BLaER1 (cell line): ENCODE results near the gene TEX28.
"Not testable (repeated sequence)": the region's sequence is repeated elsewhere in the genome, so short reads cannot be mapped to it uniquely, and the experiment has no call there.

Experiments
- H3K27ac ChIP-seq: shearing (Covaris generic); formaldehyde crosslinking; 2 replicates; pipeline ENCODE4 v1.8.1; 2022
- H3K27me3 ChIP-seq: shearing (Covaris generic); formaldehyde crosslinking; 2 replicates; pipeline ENCODE4 v1.8.1; 2022
- H3K36me3 ChIP-seq: shearing (Covaris generic); formaldehyde crosslinking; 2 replicates; pipeline ENCODE4 v1.8.1; 2022
- H3K4me1 ChIP-seq: shearing (Covaris generic); formaldehyde crosslinking; 2 replicates; pipeline ENCODE4 v1.8.1; 2022
- H3K4me2 ChIP-seq: shearing (Covaris generic); formaldehyde crosslinking; 2 replicates; pipeline ENCODE4 v1.8.1; 2022
- H3K4me3 ChIP-seq: shearing (Covaris generic); formaldehyde crosslinking; 2 replicates; pipeline ENCODE4 v1.8.1; 2022
- H3K9ac ChIP-seq: shearing (Covaris generic); formaldehyde crosslinking; 2 replicates; pipeline ENCODE4 v1.8.1; 2022
- H3K9me3 ChIP-seq: shearing (Covaris generic); formaldehyde crosslinking; 2 replicates; pipeline ENCODE4 v1.8.1; 2022
- H4K20me1 ChIP-seq: shearing (Covaris generic); formaldehyde crosslinking; 2 replicates; pipeline ENCODE4 v1.8.1; 2022
- Cebpa-rat ChIP-seq: shearing (Covaris generic); IDR thresholded peaks from 2 replicates; pipeline ENCODE4 v1.8.1; 2022

The TEX28 gene

DNA sequence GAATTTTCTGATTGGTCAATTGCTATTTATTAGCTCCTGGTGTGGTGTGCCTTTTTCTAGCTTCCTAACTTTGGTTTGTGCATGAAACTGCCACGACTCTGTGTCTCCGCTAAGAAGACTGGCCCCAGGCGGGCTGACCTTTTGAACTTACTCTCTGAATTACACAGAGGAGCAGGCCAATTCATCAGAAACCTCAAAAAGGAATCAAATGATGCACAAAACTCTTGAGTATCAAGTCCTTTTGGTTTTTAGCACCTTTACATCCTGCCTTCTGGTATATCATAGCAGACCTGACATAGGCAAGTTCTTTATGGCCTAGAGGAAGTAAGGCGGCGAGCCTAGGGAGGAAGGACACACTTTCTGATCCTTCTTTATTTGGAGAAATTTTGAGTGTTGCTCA lies 18.2 kb upstream of the TEX28 start:
- H3K9me3 ChIP-seq = no peaks in the 10 kb centered on the region
- TF ChIP-seq Cebpa-rat = no peak
- no peak overlapping the region for H3K9ac ChIP-seq
- peaks cover 5% of the 10 kb centered on the region; the same call in 1 of the 2 replicates for H3K4me1 ChIP-seq
- H3K4me2 ChIP-seq = no peak overlapping the region
- no peaks in the 10 kb centered on the region for H3K36me3 ChIP-seq
- peaks cover 88% of the 10 kb centered on the region for H3K27me3 ChIP-seq
- H3K4me3 ChIP-seq = no peak overlapping the region
- H3K27ac ChIP-seq = no peak overlapping the region
- no peaks in the 10 kb centered on the region; the same call in 1 of the 2 replicates for H4K20me1 ChIP-seq

DNA sequence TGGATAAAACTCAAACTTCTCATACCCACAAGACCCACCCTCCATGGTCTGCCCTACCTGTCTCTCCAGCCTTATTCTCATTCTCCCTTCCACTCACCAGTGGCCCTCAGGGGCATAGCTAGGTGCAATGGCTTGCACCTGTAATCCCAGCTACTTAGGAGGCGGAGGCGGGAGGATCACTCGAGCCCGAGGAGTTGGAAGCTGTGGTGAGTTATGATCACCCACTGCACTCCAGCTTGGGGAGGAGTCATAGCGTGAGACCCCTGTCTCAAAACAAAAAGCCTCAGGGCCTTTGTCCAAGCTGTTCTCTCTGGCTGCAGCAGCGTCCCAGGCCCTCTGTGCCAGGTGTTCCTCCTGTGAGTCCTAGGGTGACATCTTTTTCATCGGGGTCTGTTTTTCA lies 17.2 kb upstream of the TEX28 start:
- H3K36me3 ChIP-seq = no peaks in the 10 kb centered on the region
- no peak overlapping the region for H3K4me2 ChIP-seq
- H3K27me3 ChIP-seq = peaks cover 92% of the 10 kb centered on the region
- peaks cover 5% of the 10 kb centered on the region; the same call in 1 of the 2 replicates for H3K4me1 ChIP-seq
- H3K9me3 ChIP-seq = no peaks in the 10 kb centered on the region
- H4K20me1 ChIP-seq = no peaks in the 10 kb centered on the region; the same call in 1 of the 2 replicates
- no peak overlapping the region for H3K9ac ChIP-seq
- H3K4me3 ChIP-seq = no peak overlapping the region
- H3K27ac ChIP-seq = no peak overlapping the region
- no peak for TF ChIP-seq Cebpa-rat

DNA sequence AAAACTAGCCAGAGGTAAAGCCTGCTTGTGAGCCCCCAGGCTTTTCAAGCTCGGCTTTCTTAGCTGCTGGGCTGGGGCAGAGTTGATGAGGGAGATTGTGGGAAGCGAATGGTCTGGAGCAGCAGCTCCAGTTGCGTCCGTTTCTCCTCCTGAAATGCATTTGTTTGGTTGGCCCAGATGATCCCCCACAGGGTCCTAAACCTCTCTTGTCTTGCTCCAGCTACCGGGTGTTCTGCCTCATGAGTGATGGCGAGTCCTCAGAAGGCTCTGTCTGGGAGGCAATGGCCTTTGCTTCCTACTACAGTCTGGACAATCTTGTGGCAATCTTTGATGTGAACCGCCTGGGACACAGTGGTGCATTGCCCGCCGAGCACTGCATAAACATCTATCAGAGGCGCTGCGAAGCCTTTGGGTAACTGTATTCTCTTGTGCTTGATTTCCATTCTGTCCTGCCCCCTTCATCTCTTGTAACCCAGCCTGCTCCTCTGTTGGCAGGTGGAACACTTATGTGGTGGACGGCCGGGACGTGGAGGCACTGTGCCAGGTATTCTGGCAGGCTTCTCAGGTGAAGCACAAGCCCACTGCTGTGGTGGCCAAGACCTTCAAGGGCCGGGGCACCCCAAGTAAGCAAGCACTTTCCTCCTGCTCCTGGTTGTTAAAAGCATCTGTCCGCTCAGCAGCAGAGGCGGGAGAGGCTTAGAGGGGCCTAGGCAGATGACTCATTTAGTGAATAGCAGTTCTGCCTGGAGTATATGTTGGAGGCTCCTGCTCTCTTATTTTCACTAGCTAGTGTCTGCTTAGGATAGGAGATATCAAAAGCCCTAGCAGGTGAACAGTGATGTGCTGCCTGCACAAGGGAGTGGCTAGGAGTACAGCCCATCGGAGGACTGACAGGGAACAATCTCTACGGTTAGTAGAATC lies 16.0 kb upstream of the TEX28 start:
- TF ChIP-seq Cebpa-rat = no peak
- no peaks in the 10 kb centered on the region for H3K9me3 ChIP-seq

DNA sequence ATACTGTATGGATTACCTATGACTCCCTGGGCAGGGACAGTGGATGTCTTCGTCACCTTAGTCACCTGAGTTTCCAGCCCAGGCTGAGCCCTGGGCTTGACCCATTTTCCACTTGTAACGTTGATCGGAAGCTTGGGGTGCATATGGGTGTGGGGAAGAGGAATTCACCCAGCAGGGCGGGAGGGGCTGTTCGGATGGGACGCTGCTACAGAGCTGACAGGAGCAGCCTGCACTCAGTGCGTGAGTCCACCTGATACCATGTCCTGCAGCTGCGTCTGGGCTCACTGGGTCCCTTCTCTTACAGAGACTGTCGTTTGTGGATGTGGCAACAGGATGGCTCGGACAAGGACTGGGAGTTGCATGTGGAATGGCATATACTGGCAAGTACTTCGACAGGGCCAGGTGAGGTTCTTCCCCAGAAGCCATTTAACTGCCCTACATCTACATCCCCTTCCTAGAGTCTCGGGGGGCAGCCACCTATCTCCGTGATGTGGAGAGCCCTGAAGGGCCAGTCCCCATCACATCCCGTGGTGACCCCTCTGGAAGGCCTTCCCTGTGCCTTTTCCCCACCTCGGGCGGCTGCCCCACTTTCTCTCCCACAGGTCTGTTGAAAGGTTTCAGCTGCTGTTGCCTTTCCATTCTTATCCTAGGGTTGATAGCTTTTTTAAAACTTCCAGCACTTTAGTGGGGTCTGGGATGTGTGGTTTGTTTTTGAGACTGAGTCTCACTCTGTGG lies 14.3 kb upstream of the TEX28 start:
- Histone ChIP-seq H3K4me1 (peaks cover 5% of the 10 kb centered on the region; the same call in 1 of the 2 replicates), H3K27me3 (peaks cover 94% of the 10 kb centered on the region), H4K20me1 (no peaks in the 10 kb centered on the region; the same call in 1 of the 2 replicates), H3K27ac (no peak overlapping the region), H3K36me3 (no peaks in the 10 kb centered on the region), H3K9me3 (no peaks in the 10 kb centered on the region), H3K4me2 (no peak overlapping the region), H3K4me3 (no peak overlapping the region), H3K9ac (no peak overlapping the region)
- no peak for TF ChIP-seq Cebpa-rat

More for the DNA sequence above, 16.0 kb upstream of the TEX28 start:
- Histone ChIP-seq H3K36me3 (no peaks in the 10 kb centered on the region), H3K27me3 (peaks cover 93% of the 10 kb centered on the region), H4K20me1 (no peaks in the 10 kb centered on the region; the same call in 1 of the 2 replicates), H3K4me2 (no peak overlapping the region), H3K4me1 (peaks cover 5% of the 10 kb centered on the region; the same call in 1 of the 2 replicates), H3K4me3 (no peak overlapping the region), H3K9ac (no peak overlapping the region), H3K27ac (no peak overlapping the region)

DNA sequence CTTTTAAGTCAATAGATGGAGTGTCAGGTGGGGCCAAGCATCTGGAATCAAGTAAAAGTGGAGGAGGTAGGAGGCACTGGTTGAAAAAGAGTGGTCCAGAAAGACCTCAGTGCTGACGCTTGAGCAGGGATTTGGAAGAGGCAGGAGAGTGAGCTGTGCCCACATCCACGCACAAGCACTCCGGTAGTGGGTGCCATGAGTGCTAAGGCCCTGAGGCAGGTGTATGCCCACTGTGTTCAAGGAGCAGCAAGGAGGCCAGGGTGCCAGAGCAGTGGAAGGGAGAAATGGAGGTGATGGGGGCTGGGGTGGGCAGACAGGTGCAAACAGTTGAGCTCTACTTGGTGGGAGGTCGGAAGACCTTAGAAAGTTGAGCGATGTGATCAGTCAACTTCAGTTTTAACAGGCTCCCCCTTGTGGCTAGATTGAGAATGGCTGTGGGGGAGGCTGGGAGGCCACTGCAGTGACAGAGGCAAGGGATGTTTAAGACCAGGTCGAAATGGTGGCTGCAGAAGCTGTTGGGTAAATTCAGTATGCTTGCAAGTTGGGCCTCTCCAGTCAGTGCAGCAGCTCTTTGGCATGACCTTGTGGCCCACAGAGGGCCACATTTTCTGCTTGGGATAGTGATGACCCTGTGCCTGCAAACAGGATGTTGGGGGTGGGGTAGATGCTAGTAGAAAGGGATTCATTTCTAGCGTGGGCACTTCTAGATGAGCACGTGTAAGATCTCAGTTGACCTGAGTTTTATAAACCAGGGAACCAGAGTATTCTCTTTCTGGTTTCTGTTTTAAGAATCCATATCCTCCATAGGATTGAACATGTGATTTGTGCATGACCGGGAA lies 13.4 kb upstream of the TEX28 start:
- H3K27ac ChIP-seq = no peak overlapping the region
- no peaks in the 10 kb centered on the region; the same call in 1 of the 2 replicates for H4K20me1 ChIP-seq
- no peak for TF ChIP-seq Cebpa-rat
- H3K4me2 ChIP-seq = no peak overlapping the region
- no peak overlapping the region for H3K4me3 ChIP-seq
- H3K36me3 ChIP-seq = no peaks in the 10 kb centered on the region
- H3K4me1 ChIP-seq = peaks cover 5% of the 10 kb centered on the region; the same call in 1 of the 2 replicates
- no peak overlapping the region for H3K9ac ChIP-seq
- H3K27me3 ChIP-seq = peaks cover 91% of the 10 kb centered on the region
- no peaks in the 10 kb centered on the region for H3K9me3 ChIP-seq

DNA sequence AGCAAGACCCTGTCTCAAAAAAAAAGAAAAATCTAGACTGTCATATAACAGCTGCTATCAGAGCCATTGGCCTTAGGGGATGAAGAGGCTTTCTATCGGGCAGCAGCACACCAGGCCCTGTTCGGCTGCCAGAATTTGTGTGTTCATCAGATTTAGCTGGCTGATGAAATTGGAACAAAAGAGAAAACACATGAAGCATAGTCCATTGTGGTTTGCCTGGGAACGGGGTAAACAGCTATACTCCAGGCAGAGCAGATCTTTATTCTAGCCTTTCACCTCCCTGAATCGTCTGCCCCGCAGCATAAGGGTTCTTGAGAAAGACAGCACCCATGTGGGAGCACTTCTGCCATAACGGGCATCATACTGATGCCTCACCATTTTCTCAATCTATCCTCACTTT lies 12.3 kb upstream of the TEX28 start:
- peaks cover 88% of the 10 kb centered on the region for H3K27me3 ChIP-seq
- no peak overlapping the region for H3K4me3 ChIP-seq
- no peak overlapping the region for H3K9ac ChIP-seq
- no peaks in the 10 kb centered on the region for H3K9me3 ChIP-seq
- H4K20me1 ChIP-seq = no peaks in the 10 kb centered on the region; the same call in 1 of the 2 replicates
- peaks cover 5% of the 10 kb centered on the region; the same call in 1 of the 2 replicates for H3K4me1 ChIP-seq
- H3K4me2 ChIP-seq = no peak overlapping the region
- no peaks in the 10 kb centered on the region for H3K36me3 ChIP-seq
- H3K27ac ChIP-seq = no peak overlapping the region
- no peak for TF ChIP-seq Cebpa-rat

DNA sequence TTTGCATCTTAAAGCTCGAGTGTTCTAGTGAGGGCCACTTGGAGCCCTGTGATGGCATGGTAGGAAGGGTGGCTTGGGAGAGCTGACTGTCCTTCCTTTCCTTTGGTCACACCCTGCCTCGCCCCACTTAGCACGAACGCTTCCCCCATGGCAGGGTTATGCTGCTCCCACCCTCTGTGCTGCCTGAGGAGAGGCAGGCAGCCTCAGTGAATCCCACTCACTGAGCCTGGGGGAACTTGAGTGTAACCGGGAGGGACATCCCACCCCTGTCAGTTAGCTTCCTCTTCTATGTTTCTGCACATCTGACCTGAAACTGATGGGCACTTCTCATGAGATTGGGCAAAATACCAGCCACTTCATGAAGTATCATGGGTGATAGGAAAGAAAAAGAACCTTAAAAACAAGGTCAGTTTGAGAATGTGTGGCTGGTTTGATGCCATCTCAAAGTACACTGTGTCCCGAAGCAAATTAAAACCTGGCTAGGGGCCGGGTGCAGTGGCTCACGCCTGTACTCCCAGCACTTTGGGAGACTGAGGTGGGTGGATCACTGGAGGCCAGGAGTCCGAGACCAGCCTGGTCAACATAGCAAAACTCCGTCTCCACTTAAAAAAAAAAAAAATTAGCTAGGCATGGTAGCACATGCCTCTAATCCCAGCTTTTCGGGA lies 10.7 kb upstream of the TEX28 start:
- H3K4me2 ChIP-seq = no peak overlapping the region
- no peak overlapping the region for H3K27ac ChIP-seq
- no peaks in the 10 kb centered on the region for H3K36me3 ChIP-seq
- H3K27me3 ChIP-seq = peaks cover 85% of the 10 kb centered on the region
- H3K4me1 ChIP-seq = peaks cover 5% of the 10 kb centered on the region; the same call in 1 of the 2 replicates
- no peak overlapping the region for H3K4me3 ChIP-seq
- no peak overlapping the region for H3K9ac ChIP-seq
- no peaks in the 10 kb centered on the region; the same call in 1 of the 2 replicates for H4K20me1 ChIP-seq
- H3K9me3 ChIP-seq = no peaks in the 10 kb centered on the region
- TF ChIP-seq Cebpa-rat = no peak

DNA sequence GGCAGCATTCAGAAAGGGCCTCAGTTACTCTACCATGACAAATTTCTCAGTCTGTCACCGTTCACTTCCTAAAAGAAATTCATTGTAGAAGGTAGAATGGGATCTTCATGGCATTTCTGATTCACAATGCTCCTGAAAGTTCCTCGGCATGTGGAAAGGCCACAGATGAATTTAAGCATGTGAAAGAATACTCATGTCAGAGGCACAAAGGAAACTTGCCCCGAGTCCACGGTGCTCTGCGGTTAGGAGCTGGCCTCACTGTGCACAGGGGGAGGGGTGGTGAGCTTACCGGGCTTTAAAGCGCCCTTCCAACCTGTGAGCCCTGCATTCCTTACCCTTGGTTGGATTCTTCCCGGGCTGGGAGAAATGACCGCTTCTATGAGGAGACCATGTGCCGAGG lies 9.9 kb upstream of the TEX28 start:
- Histone ChIP-seq H3K9ac (no peak overlapping the region), H3K4me2 (no peak overlapping the region), H3K27ac (no peak overlapping the region), H3K27me3 (peaks cover 85% of the 10 kb centered on the region), H3K9me3 (no peaks in the 10 kb centered on the region), H3K4me3 (no peak overlapping the region), H4K20me1 (no peaks in the 10 kb centered on the region; the same call in 1 of the 2 replicates), H3K4me1 (peaks cover 5% of the 10 kb centered on the region; the same call in 1 of the 2 replicates), H3K36me3 (no peaks in the 10 kb centered on the region)
- TF ChIP-seq Cebpa-rat = no peak

DNA sequence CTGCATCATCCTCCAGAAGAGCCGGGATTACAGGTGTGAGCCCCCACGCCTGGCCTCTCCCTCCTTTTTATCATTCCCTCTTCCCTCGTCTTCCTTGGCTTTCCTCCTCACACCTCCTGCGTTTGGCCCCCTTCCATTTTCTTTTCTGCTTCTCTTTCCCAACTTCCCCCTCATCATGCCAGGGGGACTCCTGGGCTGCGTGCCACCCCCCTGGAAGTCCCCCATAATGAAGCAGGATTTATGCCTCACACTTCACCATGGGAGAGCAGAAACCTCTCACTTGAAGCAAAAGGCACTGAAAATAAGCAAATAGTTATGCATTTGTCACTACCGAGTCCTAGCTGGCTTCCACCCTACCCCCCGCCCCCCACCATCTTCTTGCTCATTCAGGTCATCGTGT lies 8.6 kb upstream of the TEX28 start:
- Histone ChIP-seq H3K27me3 (peaks cover 78% of the 10 kb centered on the region), H4K20me1 (no peaks in the 10 kb centered on the region; the same call in 1 of the 2 replicates), H3K27ac (no peak overlapping the region), H3K4me1 (peaks cover 2% of the 10 kb centered on the region; the same call in 1 of the 2 replicates), H3K9me3 (no peaks in the 10 kb centered on the region), H3K9ac (no peak overlapping the region), H3K4me2 (no peak overlapping the region), H3K36me3 (no peaks in the 10 kb centered on the region), H3K4me3 (no peak overlapping the region)
- no peak for TF ChIP-seq Cebpa-rat

DNA sequence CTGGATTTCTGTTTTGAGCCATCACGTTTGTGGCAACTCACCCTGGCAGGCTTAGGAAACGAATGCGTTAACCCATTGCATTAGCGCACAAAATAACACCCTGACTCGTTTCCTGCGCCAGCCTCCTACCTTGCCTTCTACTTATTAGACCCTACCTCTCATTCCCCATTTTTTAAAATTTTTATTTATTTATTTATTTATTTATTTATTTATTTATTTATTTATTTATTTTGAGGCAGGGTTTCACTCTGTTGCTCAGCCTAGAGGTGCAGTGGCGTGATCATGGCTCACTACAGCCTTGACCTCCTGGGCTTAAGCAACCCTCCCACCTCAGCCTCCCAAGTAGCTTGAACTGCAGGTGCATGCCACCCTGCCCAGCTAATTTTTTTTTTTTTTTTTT lies 8.1 kb upstream of the TEX28 start:
- H3K4me1 ChIP-seq, H3K27ac ChIP-seq, H3K4me2 ChIP-seq, H3K4me3 ChIP-seq, H3K9ac ChIP-seq, H3K9me3 ChIP-seq, H4K20me1 ChIP-seq, H3K36me3 ChIP-seq: not testable (repeated sequence)
- H3K27me3 ChIP-seq = peaks cover 81% of the 10 kb centered on the region
